HG03460 (cell line): ENCODE results near the gene IFT57.
A peak's percentile ranks its signal among the peaks of the same experiment; 100 is the strongest.
"Not testable (repeated sequence)": the region's sequence is repeated elsewhere in the genome, so short reads cannot be mapped to it uniquely, and the experiment has no call there.

Source experiments
- ATAC-seq: cut with Tn5 transposase; IDR thresholded peaks from one replicate; pipeline ENCODE4 v1.9.1; 2021; ENCODE audit not compliant: unreplicated experiment

Gene IFT57

GRCh38 chr3:108221911-108222852, at the start of gene IFT57:
IFT57 (minus strand) TSS chr3:108222424; CDS start chr3:108222322, 102 bp downstream.
- ATAC-seq, result peak; percentile 91

- ATAC-seq, result no peak
These were observed 49.4 kb upstream of the IFT57 start for GRCh38 chr3:108271626-108272025.

GRCh38 chr3:108268235-108268634, 46.0 kb upstream of the IFT57 start:
- ATAC-seq, result not testable (repeated sequence)

GRCh38 chr3:108264534-108265298, 42.5 kb upstream of the IFT57 start:
- ATAC-seq, result peak; percentile 70

GRCh38 chr3:108255131-108255530, 32.9 kb upstream of the IFT57 start:
- no peak for ATAC-seq

- ATAC-seq, result no peak
These were observed 29.6 kb upstream of the IFT57 start for GRCh38 chr3:108251844-108252243.

- ATAC-seq, result no peak
These were observed 29.0 kb upstream of the IFT57 start for GRCh38 chr3:108251265-108251664.

GRCh38 chr3:108250626-108251025, 28.4 kb upstream of the IFT57 start:
- no peak for ATAC-seq

GRCh38 chr3:108243243-108243642, 21.0 kb upstream of the IFT57 start:
- ATAC-seq, result no peak

- no peak for ATAC-seq
These were observed 20.6 kb upstream of the IFT57 start for GRCh38 chr3:108242776-108243175.

- no peak for ATAC-seq
These were observed 19.5 kb upstream of the IFT57 start for GRCh38 chr3:108241721-108242120.

GRCh38 chr3:108241146-108241545, 18.9 kb upstream of the IFT57 start:
- no peak for ATAC-seq

GRCh38 chr3:108239082-108239481, 16.9 kb upstream of the IFT57 start:
- ATAC-seq, result no peak

GRCh38 chr3:108235290-108235689, 13.1 kb upstream of the IFT57 start:
- no peak for ATAC-seq

GRCh38 chr3:108234387-108234957, 12.2 kb upstream of the IFT57 start:
- ATAC-seq, result no peak

GRCh38 chr3:108228286-108228685, 6.1 kb upstream of the IFT57 start:
- ATAC-seq, result no peak

- no peak for ATAC-seq
These were observed 4.9 kb upstream of the IFT57 start for GRCh38 chr3:108227131-108227530.

GRCh38 chr3:108225221-108225620, 3.0 kb upstream of the IFT57 start:
- ATAC-seq, result no peak

- ATAC-seq, result no peak
These were observed 1.7 kb upstream of the IFT57 start for GRCh38 chr3:108223928-108224327.

- no peak for ATAC-seq
These were observed 785 bp upstream of the IFT57 start for GRCh38 chr3:108222853-108223565.

GRCh38 chr3:108221393-108221792, 831 bp downstream of the IFT57 start:
- ATAC-seq, result no peak
